ENCODE measurements around the gene DMXL1.

The DMXL1 gene

GRCh38 chr5:119291056-119291455 lies 220.2 kb downstream of the DMXL1 start:
- FAIRE-seq = no peak

- FAIRE-seq = no peak
Measured at GRCh38 chr5:119291877-119292276, 221.0 kb downstream of the DMXL1 start.

- FAIRE-seq = no peak
Measured at GRCh38 chr5:119292701-119293515, 222.0 kb downstream of the DMXL1 start.

GRCh38 chr5:119293516-119293829 lies 222.6 kb downstream of the DMXL1 start:
- FAIRE-seq = no peak

Measured in colon (tissue), 2 donors.